Brain microvascular endothelial cell (primary cell): ENCODE measurements around the gene JUP.
"Not testable (repeated sequence)": the region's sequence is repeated elsewhere in the genome, so short reads cannot be mapped to it uniquely, and the experiment has no call there.

Source experiments
- DNase-seq: peaks from one replicate; pipeline ENCODE4 v3.0.0-alpha.2; 2020
- H3K27ac ChIP-seq: fragments of 250-450 bp; sonication (Bioruptor Pico); 2 replicates; pipeline ENCODE4 v1.5.1; 2020; ENCODE audit warnings: mild to moderate bottlenecking, moderate library complexity
- H3K27me3 ChIP-seq: fragments of 250-450 bp; sonication (Bioruptor Pico); replicated peaks from 2 replicates; pipeline ENCODE4 v1.5.1; 2020; ENCODE audit warnings: mild to moderate bottlenecking
- H3K36me3 ChIP-seq: fragments of 250-450 bp; sonication (Bioruptor Pico); replicated peaks from 2 replicates; pipeline ENCODE4 v1.5.1; 2020; ENCODE audit warnings: mild to moderate bottlenecking
- H3K4me3 ChIP-seq: 2 replicates; pipeline ENCODE4 v1.5.1; 2011; ENCODE audit warnings: low read depth, mild to moderate bottlenecking, control low read depth, low read length, moderate library complexity
- CTCF ChIP-seq: IDR thresholded peaks from 2 replicates; pipeline ENCODE4 v1.5.1; 2011; ENCODE audit warnings: low read depth, mild to moderate bottlenecking, moderate library complexity, low read length, control low read depth, inconsistent platforms; ENCODE audit errors: missing control alignments
- in situ Hi-C: cut with HindIII; loops from 2 replicates; pipeline ENCODE4 v1.10.0; 2017; ENCODE audit warnings: low sequenced_read_pairs, low pct_ligation_motif_present

The JUP gene

GRCh38 chr17:41779954-41780353 lies 6.6 kb downstream of the JUP start:
- no peak overlapping the region for H3K4me3 ChIP-seq
- no peaks in the 10 kb centered on the region for H3K27me3 ChIP-seq
- H3K36me3 ChIP-seq, result peaks cover 6% of the 10 kb centered on the region
- no peak overlapping the region for H3K27ac ChIP-seq
- no peak for TF ChIP-seq CTCF
- DNase-seq, result no peak
- in situ Hi-C loops, result no loop called here

GRCh38 chr17:41777574-41778188 lies 8.8 kb downstream of the JUP start:
- in situ Hi-C loops, result no loop called here
- peaks cover 10% of the 10 kb centered on the region for H3K36me3 ChIP-seq
- peak; percentile 88 for DNase-seq

GRCh38 chr17:41777157-41777573 lies 9.3 kb downstream of the JUP start:
- Histone ChIP-seq H3K27me3 (no peaks in the 10 kb centered on the region), H3K4me3 (no peak overlapping the region), H3K27ac (peak overlapping the region; percentile 89), H3K36me3 (peaks cover 10% of the 10 kb centered on the region)
- peak; percentile 51 for TF ChIP-seq CTCF
- in situ Hi-C loops, result no loop called here
- DNase-seq, result no peak

More at GRCh38 chr17:41777574-41778188, 8.8 kb downstream of the JUP start:
- TF ChIP-seq CTCF, result peak; percentile 37
- Histone ChIP-seq H3K4me3 (no peak overlapping the region), H3K27ac (peak overlapping the region; percentile 89), H3K27me3 (no peaks in the 10 kb centered on the region)

- H3K27me3 ChIP-seq, in situ Hi-C loops, H3K4me3 ChIP-seq, DNase-seq: not testable (repeated sequence)
- peak overlapping the region; percentile 89 for H3K27ac ChIP-seq
- peaks cover 15% of the 10 kb centered on the region for H3K36me3 ChIP-seq
Measured at GRCh38 chr17:41776262-41776900, 10.1 kb downstream of the JUP start.

GRCh38 chr17:41775394-41776226 lies 10.9 kb downstream of the JUP start:
- Histone ChIP-seq H3K27me3 (no peaks in the 10 kb centered on the region), H3K27ac (no peak overlapping the region), H3K36me3 (peaks cover 23% of the 10 kb centered on the region), H3K4me3 (no peak overlapping the region)
- no peak for DNase-seq
- TF ChIP-seq CTCF, result no peak
- in situ Hi-C loops, result no loop called here

GRCh38 chr17:41773731-41774193 lies 12.7 kb downstream of the JUP start:
- in situ Hi-C loops, result no loop called here
- no peak for DNase-seq
- Histone ChIP-seq H3K27me3 (no peaks in the 10 kb centered on the region), H3K36me3 (peaks cover 41% of the 10 kb centered on the region), H3K4me3 (no peak overlapping the region), H3K27ac (peak overlapping the region; percentile 51)
- no peak for TF ChIP-seq CTCF
